Body of pancreas (tissue), 4 donors: Measurements from ENCODE around the gene PTGDR. TPM values are rescaled to one million over a fixed set of nuclear protein-coding genes. Genes with fewer than 3 reads are reported as not detected.

Source experiments
- ATAC-seq: fragments of 150-250 bp; one replicate; pipeline ENCODE4 v1.9.1; 2016
- DNase-seq, 4 donors: peaks; one replicate each; pipeline ENCODE4 v3.0.0-alpha.2; 2019
- H3K27ac ChIP-seq, 4 donors: fragments of 200-600 bp; sonication (generic); 1 replicate in 3 of 4; 2 replicates in 1 of 4; pipeline versions ENCODE4 v1.5.1 to v1.6.1; 2016 to 2019; ENCODE audit warnings: mild to moderate bottlenecking in 1 of 4, mixed read lengths in 1 of 4, moderate library complexity in 1 of 4
- H3K27me3 ChIP-seq, 2 donors: fragments of 200-600 bp; sonication (generic); one replicate each; pipeline ENCODE4 v1.6.0; 2016; ENCODE audit warnings: mild to moderate bottlenecking in 1 of 2
- H3K36me3 ChIP-seq, 2 donors: fragments of 200-600 bp; sonication (generic); replicated peaks in 1 of 2; 2 replicates each; pipeline ENCODE4 v1.5.1; 2016; ENCODE audit warnings: low read depth in 2 of 2; ENCODE audit not compliant: insufficient read depth in 1 of 2
- H3K4me1 ChIP-seq: fragments of 200-600 bp; sonication (generic); one replicate; pipeline ENCODE4 v1.6.0; 2016
- H3K4me3 ChIP-seq, 2 donors: fragments of 200-600 bp; sonication (generic); 1 replicate in 1 of 2; 2 replicates in 1 of 2; pipeline ENCODE4 v1.5.1; 2016 to 2019
- H3K9me3 ChIP-seq, 3 donors: fragments of 200-600 bp; sonication (generic); 1 replicate in 2 of 3; 2 replicates in 1 of 3; pipeline ENCODE4 v1.5.1; 2016
- POLR2A ChIP-seq, 3 donors: fragments of 450-650 bp; IDR thresholded peaks; one replicate each; pipeline ENCODE4 v1.6.1; 2016; ENCODE audit warnings: antibody characterized with exemption in 3 of 3, mild to moderate bottlenecking in 2 of 3
- WGBS, 2 donors: methylation state at CpG; one replicate each; pipeline ENCODE4 v1.1.5; 2017; 5-methylcytosine and 5-hydroxymethylcytosine counted together
- intact Hi-C: fragments of 100-400 bp; cut with DNase I; formaldehyde crosslinking; loops from one replicate; pipeline ENCODE4 v1.15.1; 2023
- total RNA-seq, 2 donors: library from RNA; depleted of rRNA; stranded (reverse); fragments of >200 nt; gene quantifications; one replicate each; pipeline ENCODE4 v1.1.0, GENCODE V29; 2016
- TF ChIP-seq, protein P1 (sequence below), 7 experiments: fragments of 450-650 bp in 4 of 7; fragments of 200-600 bp in 3 of 7; sonication (generic) in 3 of 7; IDR thresholded peaks; one replicate each; pipeline ENCODE4 v1.5.1; 2016 to 2019; ENCODE audit warnings: antibody characterized with exemption in 7 of 7

Gene PTGDR
- total RNA-seq, 2 donors from 2014 or later: 0.26 TPM; not detected in 1

DNA sequence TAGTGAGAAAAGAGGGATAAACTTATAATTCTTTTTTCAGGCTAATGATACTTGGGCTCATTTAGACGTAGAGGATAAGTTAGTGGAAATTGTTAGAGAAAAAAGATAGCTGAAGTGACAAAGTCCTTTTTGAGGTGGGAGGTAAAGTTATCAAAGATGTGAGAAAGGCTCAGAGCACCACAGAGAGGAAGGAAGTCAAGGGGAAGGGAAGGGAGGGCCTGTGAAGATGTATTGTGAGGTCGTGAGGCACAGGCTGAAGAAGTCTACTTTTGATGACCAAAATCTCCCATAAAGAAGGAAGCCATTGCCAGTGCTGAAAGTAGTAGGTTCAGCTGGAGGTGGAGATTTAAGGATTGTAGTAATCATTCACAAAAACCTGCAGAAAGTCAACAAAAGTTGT lies 19.4 kb upstream of the PTGDR start:
- ATAC-seq (no peak), DNase-seq (no peak)
- H3K4me3 ChIP-seq: no peak overlapping the region
- 39 to 46% methylated on average over 2 of the region's 2 CpGs for WGBS, 2 donors
- no peaks in the 10 kb centered on the region for H3K4me1 ChIP-seq
- H3K9me3 ChIP-seq: peaks cover 0 to 6% (median 0%) of the 10 kb centered on the region in 3 donors
- H3K27me3 ChIP-seq: no peaks in the 10 kb centered on the region
- intact Hi-C loops: no loop called here
- no peaks in the 10 kb centered on the region for H3K36me3 ChIP-seq
- TF ChIP-seq, protein P1, sequence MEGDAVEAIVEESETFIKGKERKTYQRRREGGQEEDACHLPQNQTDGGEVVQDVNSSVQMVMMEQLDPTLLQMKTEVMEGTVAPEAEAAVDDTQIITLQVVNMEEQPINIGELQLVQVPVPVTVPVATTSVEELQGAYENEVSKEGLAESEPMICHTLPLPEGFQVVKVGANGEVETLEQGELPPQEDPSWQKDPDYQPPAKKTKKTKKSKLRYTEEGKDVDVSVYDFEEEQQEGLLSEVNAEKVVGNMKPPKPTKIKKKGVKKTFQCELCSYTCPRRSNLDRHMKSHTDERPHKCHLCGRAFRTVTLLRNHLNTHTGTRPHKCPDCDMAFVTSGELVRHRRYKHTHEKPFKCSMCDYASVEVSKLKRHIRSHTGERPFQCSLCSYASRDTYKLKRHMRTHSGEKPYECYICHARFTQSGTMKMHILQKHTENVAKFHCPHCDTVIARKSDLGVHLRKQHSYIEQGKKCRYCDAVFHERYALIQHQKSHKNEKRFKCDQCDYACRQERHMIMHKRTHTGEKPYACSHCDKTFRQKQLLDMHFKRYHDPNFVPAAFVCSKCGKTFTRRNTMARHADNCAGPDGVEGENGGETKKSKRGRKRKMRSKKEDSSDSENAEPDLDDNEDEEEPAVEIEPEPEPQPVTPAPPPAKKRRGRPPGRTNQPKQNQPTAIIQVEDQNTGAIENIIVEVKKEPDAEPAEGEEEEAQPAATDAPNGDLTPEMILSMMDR (IDR thresholded peaks at IDR 0.05): no peak
- no peak for TF ChIP-seq POLR2A (IDR thresholded peaks at IDR 0.05)
- no peak overlapping the region for H3K27ac ChIP-seq

DNA sequence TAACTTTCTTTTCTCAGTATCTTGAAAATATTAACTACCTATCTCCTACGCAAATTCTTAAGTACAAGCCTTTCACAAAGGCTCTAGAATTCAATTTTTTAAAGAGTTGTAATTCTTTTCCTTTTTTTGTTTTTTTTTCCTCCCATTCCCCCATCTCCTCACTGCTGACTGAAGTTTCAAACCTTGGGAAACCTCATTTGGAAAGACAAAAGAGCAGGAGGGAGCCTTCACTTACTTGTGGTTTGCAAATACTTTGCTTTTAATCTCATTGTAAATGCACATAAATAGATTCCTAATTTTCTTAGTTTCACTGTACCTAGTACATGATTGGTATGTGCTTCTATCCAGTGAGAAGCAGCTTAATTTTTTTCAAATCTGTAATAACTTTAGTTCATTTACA lies 15.8 kb upstream of the PTGDR start:
- H3K4me3 ChIP-seq: no peak overlapping the region
- intact Hi-C loops: no loop called here
- H3K36me3 ChIP-seq: no peaks in the 10 kb centered on the region
- ATAC-seq (no peak), DNase-seq (no peak)
- no peaks in the 10 kb centered on the region for H3K27me3 ChIP-seq
- peaks cover 0 to 6% (median 0%) of the 10 kb centered on the region in 3 donors for H3K9me3 ChIP-seq
- TF ChIP-seq, protein P1 (IDR thresholded peaks at IDR 0.05): no peak
- no peak for TF ChIP-seq POLR2A (IDR thresholded peaks at IDR 0.05)
- 72% methylated on average over 1 of the region's 1 CpG for WGBS, 2 donors
- H3K27ac ChIP-seq: no peak overlapping the region
- no peaks in the 10 kb centered on the region for H3K4me1 ChIP-seq

DNA sequence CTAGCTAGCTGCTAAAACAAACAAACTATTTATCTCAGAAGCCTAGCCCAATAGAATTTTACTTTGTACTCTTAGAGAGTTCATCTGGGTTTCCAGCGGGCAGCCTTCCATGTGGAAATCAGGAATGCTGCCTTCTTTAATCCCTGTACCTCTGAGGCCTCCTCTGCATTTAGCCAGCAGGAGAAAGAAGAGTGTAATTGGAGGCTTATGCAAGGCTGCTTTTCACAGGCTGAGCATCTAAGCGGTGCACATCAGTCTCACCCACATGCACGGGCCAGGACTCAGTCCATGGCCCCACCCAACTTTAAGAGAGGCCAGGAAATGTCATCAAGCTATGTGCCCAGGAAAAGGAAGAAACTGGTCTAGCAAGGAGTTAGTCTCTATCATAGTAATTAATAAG lies 14.0 kb upstream of the PTGDR start:
- H3K27ac ChIP-seq: no peak overlapping the region
- TF ChIP-seq, protein P1 (IDR thresholded peaks at IDR 0.05): no peak
- TF ChIP-seq POLR2A (IDR thresholded peaks at IDR 0.05): no peak
- DNase-seq: no peak
- H3K9me3 ChIP-seq: peaks cover 0 to under 1% (median 0%) of the 10 kb centered on the region in 3 donors
- H3K27me3 ChIP-seq: no peaks in the 10 kb centered on the region
- no peak for ATAC-seq
- 35 to 39% methylated on average over 3 of the region's 3 CpGs for WGBS, 2 donors
- H3K36me3 ChIP-seq: no peaks in the 10 kb centered on the region
- H3K4me1 ChIP-seq: no peaks in the 10 kb centered on the region
- H3K4me3 ChIP-seq: no peak overlapping the region
- intact Hi-C loops: no loop called here

DNA sequence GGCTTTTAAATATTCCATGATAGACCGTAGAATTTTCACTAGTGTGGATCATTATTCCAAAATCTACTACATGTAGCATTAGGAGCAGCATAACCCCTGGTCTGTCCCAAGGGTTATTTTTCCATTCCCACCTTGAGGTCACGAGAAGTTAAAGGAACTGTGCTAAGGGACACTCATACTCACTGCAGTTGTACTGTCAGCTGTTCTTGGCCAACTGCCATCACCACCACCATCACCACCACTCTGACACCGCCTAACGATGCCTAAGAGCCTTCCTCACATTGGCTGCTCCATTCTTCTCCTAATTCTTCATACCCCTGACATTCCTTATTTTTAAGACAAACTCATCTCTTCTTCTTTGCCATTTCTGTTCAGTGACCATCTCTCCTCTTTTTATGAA lies 13.4 kb upstream of the PTGDR start:
- no peak for TF ChIP-seq POLR2A (IDR thresholded peaks at IDR 0.05)
- TF ChIP-seq, protein P1 (IDR thresholded peaks at IDR 0.05): no peak
- Histone ChIP-seq H3K4me3 (no peak overlapping the region), H3K27ac (no peak overlapping the region), H3K36me3 (no peaks in the 10 kb centered on the region), H3K27me3 (no peaks in the 10 kb centered on the region), H3K9me3 (no peaks in the 10 kb centered on the region), H3K4me1 (no peaks in the 10 kb centered on the region)
- intact Hi-C loops: no loop called here
- DNase-seq (no peak), ATAC-seq (no peak)
- WGBS, 2 donors: 67 to 77% methylated on average over 4 of the region's 4 CpGs

DNA sequence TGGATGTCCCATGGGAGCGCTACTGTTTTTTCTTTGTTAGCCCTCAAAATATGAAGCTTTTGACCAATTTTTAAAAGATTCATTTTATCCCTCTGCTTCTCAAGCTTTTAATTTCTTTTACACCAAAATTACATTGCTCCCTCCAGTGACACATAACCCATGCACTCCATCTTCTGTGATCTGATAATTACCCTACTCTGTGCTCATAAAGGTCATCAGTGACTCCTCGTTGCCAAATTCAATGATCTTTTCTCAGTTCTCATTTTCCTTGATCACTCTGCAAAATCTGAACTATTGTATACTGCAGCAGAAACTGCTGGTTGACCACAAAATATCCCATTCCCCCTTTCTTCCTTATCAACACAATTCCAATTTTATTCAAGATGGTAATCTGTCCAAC lies 8.7 kb upstream of the PTGDR start:
- WGBS, 2 donors: 68 to 78% methylated on average over 2 of the region's 2 CpGs
- no peaks in the 10 kb centered on the region for H3K4me1 ChIP-seq
- no peaks in the 10 kb centered on the region for H3K9me3 ChIP-seq
- intact Hi-C loops: no loop called here
- TF ChIP-seq, protein P1 (IDR thresholded peaks at IDR 0.05): no peak
- TF ChIP-seq POLR2A (IDR thresholded peaks at IDR 0.05): no peak
- no peak for DNase-seq
- no peak overlapping the region for H3K4me3 ChIP-seq
- no peak for ATAC-seq
- H3K36me3 ChIP-seq: no peaks in the 10 kb centered on the region
- no peaks in the 10 kb centered on the region for H3K27me3 ChIP-seq
- no peak overlapping the region for H3K27ac ChIP-seq
